HG02642 (cell line): ENCODE data around the gene LEP.

Source experiments
- ATAC-seq: cut with Tn5 transposase; IDR thresholded peaks from one replicate; pipeline ENCODE4 v1.9.1; 2021; ENCODE audit warnings: mild to moderate bottlenecking; ENCODE audit not compliant: unreplicated experiment, poor library complexity

LEP gene

GRCh38 chr7:128243273-128243672 is 2.2 kb downstream of the LEP start:
- ATAC-seq: no peak

GRCh38 chr7:128244861-128245260 is 3.8 kb downstream of the LEP start:
- no peak for ATAC-seq

GRCh38 chr7:128247108-128247507 is 6.0 kb downstream of the LEP start:
- no peak for ATAC-seq

GRCh38 chr7:128247640-128248194 is 6.6 kb downstream of the LEP start:
- ATAC-seq: no peak

- ATAC-seq: no peak
These were observed 10.3 kb downstream of the LEP start for GRCh38 chr7:128251337-128251736.

- no peak for ATAC-seq
These were observed 12.6 kb downstream of the LEP start for GRCh38 chr7:128253701-128254100.

- no peak for ATAC-seq
These were observed 13.4 kb downstream of the LEP start for GRCh38 chr7:128254470-128254869.

GRCh38 chr7:128255271-128255670 is 14.2 kb downstream of the LEP start:
- ATAC-seq: no peak

GRCh38 chr7:128257458-128257857 is 16.4 kb downstream of the LEP start:
- no peak for ATAC-seq

GRCh38 chr7:128259131-128260061 is 18.3 kb downstream of the LEP start:
- no peak for ATAC-seq

GRCh38 chr7:128260069-128260795 is 19.2 kb downstream of the LEP start:
- ATAC-seq: no peak

- no peak for ATAC-seq
These were observed 21.4 kb downstream of the LEP start for GRCh38 chr7:128262273-128263028.

GRCh38 chr7:128263420-128263819 is 22.3 kb downstream of the LEP start:
- no peak for ATAC-seq

GRCh38 chr7:128264477-128264876 is 23.4 kb downstream of the LEP start:
- no peak for ATAC-seq

GRCh38 chr7:128265156-128265905 is 24.3 kb downstream of the LEP start:
- no peak for ATAC-seq

GRCh38 chr7:128265906-128266300 is 24.8 kb downstream of the LEP start:
- ATAC-seq: no peak

- no peak for ATAC-seq
These were observed 25.4 kb downstream of the LEP start for GRCh38 chr7:128266529-128266882.

GRCh38 chr7:128266883-128267594 is 26.0 kb downstream of the LEP start:
- ATAC-seq: no peak

- no peak for ATAC-seq
These were observed 26.5 kb downstream of the LEP start for GRCh38 chr7:128267595-128267924.
